Mucosa of gallbladder (tissue), 1 donor: ENCODE data around the gene CPVL. TPM values are rescaled to one million over a fixed set of nuclear protein-coding genes. Genes with fewer than 3 reads are reported as not detected.

Experiments
- DNase-seq: peaks from one replicate; pipeline ENCODE4 v3.0.0-alpha.2; 2020; ENCODE audit warnings: low spot score
- total RNA-seq: library from RNA; stranded (reverse); gene quantifications from one replicate; pipeline ENCODE4 v1.2.1, GENCODE V29; 2021
- donor health status: DM: no; HTN: no; CAD: no.

CPVL gene
- total RNA-seq, 1 donor from 2014 or later, result 22.6 TPM

GRCh38 chr7:29156907-29157452 lies 10.6 kb upstream of the CPVL start:
- no peak for DNase-seq

- no peak for DNase-seq
Observed at GRCh38 chr7:29154076-29154475, 7.7 kb upstream of the CPVL start.

GRCh38 chr7:29150856-29151255 lies 4.5 kb upstream of the CPVL start:
- DNase-seq, result no peak

- no peak for DNase-seq
Observed at GRCh38 chr7:29149036-29149435, 2.7 kb upstream of the CPVL start.

GRCh38 chr7:29147821-29148220 lies 1.5 kb upstream of the CPVL start:
- no peak for DNase-seq

- DNase-seq, result no peak
Observed at GRCh38 chr7:29146888-29147609, 712 bp upstream of the CPVL start.

GRCh38 chr7:29145553-29146056 lies 732 bp downstream of the CPVL start:
- no peak for DNase-seq

GRCh38 chr7:29143751-29144150 lies 2.6 kb downstream of the CPVL start:
- DNase-seq, result no peak

GRCh38 chr7:29142021-29142727 lies 4.2 kb downstream of the CPVL start:
- DNase-seq, result no peak

GRCh38 chr7:29140873-29141468 lies 5.4 kb downstream of the CPVL start:
- DNase-seq, result peak; percentile 34

GRCh38 chr7:29139796-29140195 lies 6.5 kb downstream of the CPVL start:
- no peak for DNase-seq

GRCh38 chr7:29139191-29139590 lies 7.1 kb downstream of the CPVL start:
- no peak for DNase-seq

GRCh38 chr7:29138588-29138987 lies 7.7 kb downstream of the CPVL start:
- DNase-seq, result no peak

GRCh38 chr7:29135846-29136245 lies 10.5 kb downstream of the CPVL start:
- DNase-seq, result no peak

GRCh38 chr7:29132980-29133379 lies 13.4 kb downstream of the CPVL start:
- DNase-seq, result no peak

- DNase-seq, result no peak
Observed at GRCh38 chr7:29131678-29132077, 14.7 kb downstream of the CPVL start.

GRCh38 chr7:29130096-29130495 lies 16.2 kb downstream of the CPVL start:
- no peak for DNase-seq

GRCh38 chr7:29127527-29127926 lies 18.8 kb downstream of the CPVL start:
- no peak for DNase-seq

GRCh38 chr7:29126804-29127203 lies 19.5 kb downstream of the CPVL start:
- no peak for DNase-seq

- no peak for DNase-seq
Observed at GRCh38 chr7:29123626-29124190, 22.6 kb downstream of the CPVL start.

GRCh38 chr7:29122759-29123158 lies 23.6 kb downstream of the CPVL start:
- no peak for DNase-seq

- no peak for DNase-seq
Observed at GRCh38 chr7:29122081-29122480, 24.3 kb downstream of the CPVL start.
